GM19023 (cell line): Measurements from ENCODE around the gene VCX.
"Not testable (repeated sequence)": the region's sequence is repeated elsewhere in the genome, so short reads cannot be mapped to it uniquely, and the experiment has no call there.

Experiments
- ATAC-seq: cut with Tn5 transposase; IDR thresholded peaks from one replicate; pipeline ENCODE4 v1.9.1; 2021; ENCODE audit warnings: mild to moderate bottlenecking, moderate library complexity; ENCODE audit not compliant: unreplicated experiment

VCX gene

GRCh38 chrX:7842871-7843270, at the start of gene VCX:
Gene VCX, plus strand, starts transcription at chrX:7843171. Its CDS starts 33 bp downstream, at chrX:7843204.
- not testable (repeated sequence) for ATAC-seq

- no peak for ATAC-seq
Observed at GRCh38 chrX:7798327-7798726, 44.6 kb upstream of the VCX start.

GRCh38 chrX:7801711-7802110, 41.3 kb upstream of the VCX start:
- ATAC-seq = no peak

- ATAC-seq = no peak
Observed at GRCh38 chrX:7815166-7815805, 27.7 kb upstream of the VCX start.

GRCh38 chrX:7828594-7828993, 14.4 kb upstream of the VCX start:
- ATAC-seq = no peak

- ATAC-seq = no peak
Observed at GRCh38 chrX:7841084-7841805, 1.7 kb upstream of the VCX start.

- no peak for ATAC-seq
Observed at GRCh38 chrX:7852166-7852565, 9.2 kb downstream of the VCX start.

- ATAC-seq = no peak
Observed at GRCh38 chrX:7872042-7872441, 29.1 kb downstream of the VCX start.

GRCh38 chrX:7876957-7877356, 34.0 kb downstream of the VCX start:
- ATAC-seq = no peak

GRCh38 chrX:7889135-7889534, 46.2 kb downstream of the VCX start:
- ATAC-seq = no peak

- ATAC-seq = no peak
Observed at GRCh38 chrX:7889680-7890079, 46.7 kb downstream of the VCX start.

- no peak for ATAC-seq
Observed at GRCh38 chrX:7891928-7892327, 49.0 kb downstream of the VCX start.
